DND-41 (cell line): ENCODE data around the gene PPAN.

Source experiments
- ATAC-seq: fragments of 200-7000 bp; cut with Tn5 transposase; 3 replicates; pipeline ENCODE4 v1.9.1; 2021; ENCODE audit warnings: low read depth; ENCODE audit not compliant: insufficient read depth
- DNase-seq: peaks from one replicate; pipeline ENCODE4 v3.0.0-alpha.2; 2020
- H2AFZ ChIP-seq: 2 replicates; pipeline ENCODE4 v1.6.0; 2012; ENCODE audit warnings: low read depth, low read length
- H3K27ac ChIP-seq: 2 replicates; pipeline ENCODE4 v1.5.1; 2012; ENCODE audit warnings: low read length, inconsistent platforms
- H3K27me3 ChIP-seq: fragments of 200-600 bp; sonication (generic); 2 replicates; pipeline ENCODE4 v1.6.0; 2012; ENCODE audit warnings: low read length, mild to moderate bottlenecking, inconsistent platforms; ENCODE audit not compliant: insufficient read depth, poor library complexity
- H3K36me3 ChIP-seq: 2 replicates; pipeline ENCODE4 v1.5.1; 2012; ENCODE audit warnings: low read length, inconsistent platforms; ENCODE audit not compliant: insufficient read depth
- H3K4me1 ChIP-seq: 2 replicates; pipeline ENCODE4 v1.5.1; 2012; ENCODE audit warnings: mild to moderate bottlenecking, low read length; ENCODE audit not compliant: insufficient read depth
- H3K4me2 ChIP-seq: 2 replicates; pipeline ENCODE4 v1.6.0; 2012; ENCODE audit warnings: mild to moderate bottlenecking, moderate library complexity, low read length, inconsistent platforms; ENCODE audit not compliant: insufficient read depth
- H3K4me3 ChIP-seq, 2 experiments: fragments of 200-600 bp in 1 of 2; shearing (Covaris generic) in 1 of 2; 2 replicates each; pipeline ENCODE4 v1.5.1; 2012 to 2016; ENCODE audit warnings: inconsistent platforms in 2 of 2, low read length in 2 of 2, mild to moderate bottlenecking in 2 of 2, low read depth in 1 of 2, moderate library complexity in 1 of 2
- H3K79me2 ChIP-seq: 2 replicates; pipeline ENCODE4 v1.6.0; 2012; ENCODE audit warnings: low read length, inconsistent platforms; ENCODE audit not compliant: insufficient read depth
- H3K9ac ChIP-seq: 2 replicates; pipeline ENCODE4 v1.6.0; 2012; ENCODE audit warnings: low read depth, mild to moderate bottlenecking, inconsistent platforms, low read length, moderate library complexity
- H3K9me3 ChIP-seq: 2 replicates; pipeline ENCODE4 v1.5.1; 2012; ENCODE audit warnings: low read length, moderate library complexity, mild to moderate bottlenecking, inconsistent platforms; ENCODE audit not compliant: insufficient read depth, severe bottlenecking
- H4K20me1 ChIP-seq: 2 replicates; pipeline ENCODE4 v1.6.0; 2012; ENCODE audit warnings: low read length; ENCODE audit not compliant: insufficient read depth
- CTCF ChIP-seq: IDR thresholded peaks from 2 replicates; pipeline ENCODE4 v1.5.1; 2012; ENCODE audit warnings: borderline replicate concordance, low read length, moderate library complexity, mild to moderate bottlenecking; ENCODE audit not compliant: poor library complexity, severe bottlenecking; ENCODE audit errors: extremely low read depth
- EZH2 ChIP-seq: IDR thresholded peaks from 3 replicates; pipeline ENCODE4 v1.6.1; 2012; ENCODE audit warnings: borderline replicate concordance, low read depth, mild to moderate bottlenecking, moderate library complexity, low read length, inconsistent platforms; ENCODE audit not compliant: severe bottlenecking

PPAN gene

DNA sequence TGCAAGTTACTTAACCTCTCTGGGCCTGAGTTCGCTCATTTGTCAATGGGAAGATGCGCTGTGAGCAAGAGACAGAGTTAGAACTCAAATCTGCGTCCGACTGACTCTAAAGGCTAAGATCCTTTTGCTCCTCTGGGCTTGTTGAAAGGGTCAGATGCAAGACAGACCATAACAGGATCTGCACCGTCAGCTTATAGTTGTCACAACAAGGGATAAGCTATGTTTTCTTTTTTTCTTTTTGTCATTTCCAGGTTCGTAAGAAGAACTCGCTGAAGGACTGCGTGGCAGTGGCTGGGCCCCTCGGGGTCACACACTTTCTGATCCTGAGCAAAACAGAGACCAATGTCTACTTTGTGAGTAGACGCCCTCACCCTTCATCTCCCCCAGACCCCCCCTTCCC, 1.1 kb downstream of the PPAN start:
- peaks cover 24% of the 10 kb centered on the region for H3K4me1 ChIP-seq

DNA sequence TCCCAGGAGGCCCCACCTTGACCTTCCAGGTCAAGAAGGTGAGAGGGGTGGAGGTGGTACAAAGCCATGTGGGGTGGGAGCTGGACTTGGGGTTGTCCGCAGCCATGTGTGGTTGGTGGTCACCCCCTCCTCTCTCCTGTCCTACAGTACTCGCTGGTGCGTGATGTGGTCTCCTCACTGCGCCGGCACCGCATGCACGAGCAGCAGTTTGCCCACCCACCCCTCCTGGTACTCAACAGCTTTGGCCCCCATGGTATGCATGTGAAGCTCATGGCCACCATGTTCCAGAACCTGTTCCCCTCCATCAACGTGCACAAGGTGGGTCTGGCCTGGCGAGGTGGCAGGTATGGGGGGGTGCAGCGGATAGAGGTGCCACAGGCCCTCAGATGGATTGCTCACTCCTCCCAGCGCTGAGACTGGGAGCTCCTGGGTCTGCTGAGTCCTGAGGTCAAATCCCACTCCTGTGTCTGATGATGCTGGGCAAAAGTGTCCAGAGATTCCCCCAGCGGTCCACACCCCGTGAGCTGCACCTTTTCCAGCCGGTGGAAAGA, 1.7 kb downstream of the PPAN start:
- H3K36me3 ChIP-seq = peaks cover 51% of the 10 kb centered on the region
- no peak for DNase-seq
- peak overlapping the region; percentile 86 for H3K9ac ChIP-seq

More for the DNA sequence above, 1.1 kb downstream of the PPAN start:
- H3K79me2 ChIP-seq = peaks cover 37% of the 10 kb centered on the region
- H3K4me3 ChIP-seq = peak overlapping the region; percentile 89 to 92; a peak in 3 of 4 replicates
- H3K9ac ChIP-seq = peak overlapping the region; percentile 86
- H2AFZ ChIP-seq = no peak overlapping the region
- H3K9me3 ChIP-seq = no peaks in the 10 kb centered on the region
- peaks cover 51% of the 10 kb centered on the region for H3K36me3 ChIP-seq
- peak overlapping the region; percentile 69 for H3K4me2 ChIP-seq
- H3K27ac ChIP-seq = peak overlapping the region; percentile 85
- no peaks in the 10 kb centered on the region for H3K27me3 ChIP-seq
- H4K20me1 ChIP-seq = peaks cover 46% of the 10 kb centered on the region
- no peak for ATAC-seq
- DNase-seq = no peak
- no peak for TF ChIP-seq CTCF
- TF ChIP-seq EZH2 = no peak

GRCh38 chr19:10109528-10109927, 3.4 kb downstream of the PPAN start:
- H4K20me1 ChIP-seq = peaks cover 68% of the 10 kb centered on the region
- TF ChIP-seq CTCF (no peak), EZH2 (no peak)
- ATAC-seq (no peak), DNase-seq (no peak)
- H3K4me2 ChIP-seq = no peak overlapping the region
- H3K4me1 ChIP-seq = peaks cover 24% of the 10 kb centered on the region
- H3K27me3 ChIP-seq = no peaks in the 10 kb centered on the region
- no peak overlapping the region for H3K27ac ChIP-seq
- no peaks in the 10 kb centered on the region for H3K9me3 ChIP-seq
- H3K9ac ChIP-seq = no peak overlapping the region
- peaks cover 64% of the 10 kb centered on the region for H3K36me3 ChIP-seq
- peaks cover 37% of the 10 kb centered on the region for H3K79me2 ChIP-seq
- no peak overlapping the region for H2AFZ ChIP-seq
- no peak overlapping the region for H3K4me3 ChIP-seq

More for the DNA sequence above, 1.7 kb downstream of the PPAN start:
- Histone ChIP-seq H3K27me3 (no peaks in the 10 kb centered on the region), H3K4me1 (peaks cover 24% of the 10 kb centered on the region), H3K4me3 (peak overlapping the region in 1 of 2 experiments; percentile 92; a peak in 3 of 4 replicates), H3K4me2 (peak overlapping the region; percentile 69), H4K20me1 (peaks cover 52% of the 10 kb centered on the region), H3K79me2 (peaks cover 37% of the 10 kb centered on the region), H2AFZ (no peak overlapping the region), H3K27ac (no peak overlapping the region), H3K9me3 (no peaks in the 10 kb centered on the region)
- no peak for ATAC-seq
- TF ChIP-seq EZH2 = no peak
- no peak for TF ChIP-seq CTCF
